ENCODE data around the gene MYO16. TPM values are rescaled to one million over a fixed set of nuclear protein-coding genes. Genes with fewer than 3 reads are reported as not detected.
A peak's percentile ranks its signal among the peaks of the same experiment; 100 is the strongest.

The MYO16 gene
- total and polyA plus RNA-seq, 2 of the 4 experiments (the other 2 are of a cell fraction), result under 0.01 to 0.03 TPM

GRCh38 chr13:108858676-108859075 lies 229.3 kb downstream of the MYO16 start:
- H3K9ac ChIP-seq (ENCODE audit: low read depth, low read length), result no peak overlapping the region
- H2AK5ac ChIP-seq (ENCODE audit: low read depth, low read length), result peak overlapping the region; percentile 57; the same call in 1 of the 2 replicates
- H3K18ac ChIP-seq (ENCODE audit: low read depth, low read length), result peak overlapping the region; percentile 92
- POLR2A ChIA-PET (ENCODE audit: unreplicated experiment), result no interaction called here
- no peak for TF ChIP-seq RFX5 (IDR thresholded peaks at IDR 0.05; ENCODE audit: low read depth, low read length)
- no peak for TF ChIP-seq SMC3 (IDR thresholded peaks at IDR 0.05; ENCODE audit: low read depth, low read length)
- TF ChIP-seq BHLHE40 (IDR thresholded peaks at IDR 0.05; ENCODE audit: low read depth, low read length), result no peak
- TF ChIP-seq NFE2L2 (IDR thresholded peaks at IDR 0.05; ENCODE audit: low read depth, low read length), result no peak
- TF ChIP-seq CEBPB (IDR thresholded peaks at IDR 0.05; ENCODE audit: low read depth, low read length), result no peak
- no peak for TF ChIP-seq FOS (IDR thresholded peaks at IDR 0.05; ENCODE audit: low read depth, low read length)
- TF ChIP-seq MAZ (IDR thresholded peaks at IDR 0.05; ENCODE audit: borderline replicate concordance, low read depth, low read length), result no peak
- no peaks in the 10 kb centered on the region for H3K79me1 ChIP-seq (ENCODE audit: low read depth in 1 of 2, low read length in 2 of 2)
- H3K9me3 ChIP-seq (ENCODE audit: control insufficient read depth, insufficient read depth, low read length), result peaks cover 2% of the 10 kb centered on the region; the same call in 1 of the 2 replicates
- peak overlapping the region; percentile 39 to 53 for H4K8ac ChIP-seq (ENCODE audit: low read depth in 2 of 2, low read length in 2 of 2)
- peak overlapping the region; percentile 58; the same call in 1 of the 3 replicates for H2BK15ac ChIP-seq (ENCODE audit: low read depth, low read length)
- BruUV-seq (replicated peaks), result no TSS peak
- H3K23ac ChIP-seq (ENCODE audit: low read depth, low read length), result 0 out of 2 replicates have a peak overlapping the region, but pooled peaks have one; percentile 7
- peak overlapping the region; percentile 83 for H3K27ac ChIP-seq (ENCODE audit: insufficient read depth, low read length)
- ATAC-seq (ENCODE audit: low read depth) (no peak), DNase-seq (no peak)
- H4K20me1 ChIP-seq (ENCODE audit: insufficient read depth, low read length), result no peaks in the 10 kb centered on the region
- H3K4me1 ChIP-seq (ENCODE audit: control insufficient read depth, insufficient read depth, low read length), result peaks cover 5% of the 10 kb centered on the region
- peak overlapping the region; percentile 74 for H3K14ac ChIP-seq (replicated peaks; ENCODE audit: low read depth, low read length)
- no peak overlapping the region for H3K4me3 ChIP-seq (ENCODE audit: insufficient read depth, low read depth, low read length)
- peak overlapping the region; percentile 46 for H2AFZ ChIP-seq (replicated peaks; ENCODE audit: low read length, poor library complexity)
- H2BK5ac ChIP-seq (ENCODE audit: low read depth, low read length, poor library complexity, severe bottlenecking), result peak overlapping the region; percentile 87
- dilution Hi-C loops (cut with HindIII; ENCODE audit: low sequenced_read_pairs, unreplicated experiment) (no loop called here), intact Hi-C loops (cut with micrococcal nuclease) (loop anchor here (5.0 kb wide), 1 partner anchor 166 kb away; no protein-coding TSS in a partner anchor), in situ Hi-C loops (cut with MboI; ENCODE audit: low sequenced_read_pairs) (no loop called here)
- 71% methylated on average over 3 of the region's 5 CpGs; no CpG with 5 or more reads in 1 of the 2 experiments for WGBS, 2 experiments (ENCODE audit: extremely low coverage in 2 of 2, insufficient read length in 1 of 2)
- H2BK20ac ChIP-seq (ENCODE audit: low read depth, low read length), result peak overlapping the region; percentile 86
- no peak overlapping the region for H3K4me2 ChIP-seq (ENCODE audit: low read depth, low read length)
- H3K27me3 ChIP-seq (ENCODE audit: control insufficient read depth, insufficient read depth, low read length), result no peaks in the 10 kb centered on the region
- H3K36me3 ChIP-seq (ENCODE audit: control insufficient read depth, insufficient read depth, low read length), result no peaks in the 10 kb centered on the region
- H4K91ac ChIP-seq (ENCODE audit: insufficient read depth, low read depth, low read length), result peak overlapping the region; percentile 70
- 0 out of 2 replicates have a peak, but pooled peaks cover 3% of the 10 kb centered on the region for H3K9me1 ChIP-seq (ENCODE audit: insufficient read depth, low read length)
- H3K4ac ChIP-seq (ENCODE audit: low read depth, low read length), result peak overlapping the region; percentile 88
- no peak overlapping the region for H2AK9ac ChIP-seq (replicated peaks; ENCODE audit: low read depth, low read length, poor library complexity)
- CTCF ChIA-PET, result no interaction called here
- peak overlapping the region; percentile 89 for H2BK120ac ChIP-seq (ENCODE audit: low read depth, low read length)
- peak overlapping the region; percentile 91 for H4K5ac ChIP-seq (ENCODE audit: low read depth, low read length)
- peak overlapping the region; percentile 35; the same call in 1 of the 2 replicates for H3K56ac ChIP-seq (ENCODE audit: extremely low read depth, insufficient read depth, low read length)
